ENCODE results near the gene PRSS2.
"Not testable (repeated sequence)": the region's sequence is repeated elsewhere in the genome, so short reads cannot be mapped to it uniquely, and the experiment has no call there.

PRSS2 gene

GRCh38 chr7:142762104-142762503 is 8.7 kb upstream of the PRSS2 start:
- TF ChIP-seq, protein P1, sequence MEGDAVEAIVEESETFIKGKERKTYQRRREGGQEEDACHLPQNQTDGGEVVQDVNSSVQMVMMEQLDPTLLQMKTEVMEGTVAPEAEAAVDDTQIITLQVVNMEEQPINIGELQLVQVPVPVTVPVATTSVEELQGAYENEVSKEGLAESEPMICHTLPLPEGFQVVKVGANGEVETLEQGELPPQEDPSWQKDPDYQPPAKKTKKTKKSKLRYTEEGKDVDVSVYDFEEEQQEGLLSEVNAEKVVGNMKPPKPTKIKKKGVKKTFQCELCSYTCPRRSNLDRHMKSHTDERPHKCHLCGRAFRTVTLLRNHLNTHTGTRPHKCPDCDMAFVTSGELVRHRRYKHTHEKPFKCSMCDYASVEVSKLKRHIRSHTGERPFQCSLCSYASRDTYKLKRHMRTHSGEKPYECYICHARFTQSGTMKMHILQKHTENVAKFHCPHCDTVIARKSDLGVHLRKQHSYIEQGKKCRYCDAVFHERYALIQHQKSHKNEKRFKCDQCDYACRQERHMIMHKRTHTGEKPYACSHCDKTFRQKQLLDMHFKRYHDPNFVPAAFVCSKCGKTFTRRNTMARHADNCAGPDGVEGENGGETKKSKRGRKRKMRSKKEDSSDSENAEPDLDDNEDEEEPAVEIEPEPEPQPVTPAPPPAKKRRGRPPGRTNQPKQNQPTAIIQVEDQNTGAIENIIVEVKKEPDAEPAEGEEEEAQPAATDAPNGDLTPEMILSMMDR (IDR thresholded peaks at IDR 0.05; ENCODE audit: control extremely low read depth, extremely low read depth, low read depth, missing control alignments): no peak
- no peak for DNase-seq (ENCODE audit: extremely low spot score)
- CTCF ChIA-PET: interaction anchor here (0.9 to 1.4 kb wide), 4 partner anchors 16 to 204 kb away, joined by 3 to 4 read pairs (median 4); no protein-coding TSS in a partner anchor
- POLR2A ChIA-PET: no interaction called here

- CTCF ChIA-PET: interaction anchor here (1.1 to 9.5 kb wide), 4 partner anchors 11 to 135 kb away, joined by 3 to 99 read pairs (median 4); no protein-coding TSS in a partner anchor
- TF ChIP-seq, protein P1 (IDR thresholded peaks at IDR 0.05; ENCODE audit: control extremely low read depth, extremely low read depth, low read depth, missing control alignments): no peak
- DNase-seq (ENCODE audit: extremely low spot score): no peak
- POLR2A ChIA-PET: no interaction called here
These were observed 3.3 kb upstream of the PRSS2 start for GRCh38 chr7:142767451-142767850.

- ChIA-PET POLR2A (no interaction called here), CTCF (interaction anchor here (1.1 to 9.5 kb wide), 4 partner anchors 11 to 135 kb away, joined by 3 to 99 read pairs (median 4); no protein-coding TSS in a partner anchor)
- no peak for DNase-seq (ENCODE audit: extremely low spot score)
- TF ChIP-seq, protein P1 (IDR thresholded peaks at IDR 0.05; ENCODE audit: control extremely low read depth, extremely low read depth, low read depth, missing control alignments): no peak
These were observed 2.9 kb upstream of the PRSS2 start for GRCh38 chr7:142767861-142768260.

DNA sequence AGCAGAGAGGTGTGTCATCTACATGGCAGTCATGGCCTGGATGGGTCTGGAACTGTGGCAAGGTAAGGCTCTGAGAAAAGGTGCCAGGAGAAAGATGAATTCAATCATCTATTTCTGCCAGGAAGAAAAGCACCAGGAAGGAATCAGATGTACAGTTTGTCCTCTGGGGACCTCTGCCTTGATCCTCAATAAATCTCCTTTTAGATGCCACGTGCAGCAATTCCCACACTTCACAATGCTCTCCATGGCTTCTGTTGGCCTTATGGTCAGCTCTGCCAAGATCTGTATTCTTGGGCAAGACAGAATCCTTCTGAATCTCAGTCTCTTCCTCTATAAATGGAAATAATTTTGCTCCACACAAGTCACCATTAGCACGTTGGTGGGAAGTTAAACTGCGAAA is 1.9 kb upstream of the PRSS2 start:
- ChIA-PET POLR2A (interaction anchor here (0.6 kb wide), 1 partner anchor 626 kb away, joined by 4 read pairs; no protein-coding TSS in a partner anchor), CTCF (interaction anchor here (0.9 to 9.5 kb wide), 3 partner anchors 16 to 43 kb away, joined by 3 to 99 read pairs (median 5); no protein-coding TSS in a partner anchor)
- DNase-seq (ENCODE audit: extremely low spot score): not testable (repeated sequence)

- CTCF ChIA-PET: interaction anchor here (1.0 to 9.5 kb wide), 16 partner anchors 9 to 255 kb away, joined by 3 to 99 read pairs (median 4); no protein-coding TSS in a partner anchor
- TF ChIP-seq, protein P1 (IDR thresholded peaks at IDR 0.05; ENCODE audit: control extremely low read depth, extremely low read depth, low read depth, missing control alignments): no peak
- POLR2A ChIA-PET: interaction anchor here (1.5 kb wide), 1 partner anchor 11 kb away, joined by 4 read pairs; no protein-coding TSS in a partner anchor
- DNase-seq (ENCODE audit: extremely low spot score): no peak
These were observed 568 bp downstream of the PRSS2 start for GRCh38 chr7:142771353-142771723.

- DNase-seq (ENCODE audit: extremely low spot score): no peak
- POLR2A ChIA-PET: interaction anchor here (1.5 kb wide), 1 partner anchor 11 kb away, joined by 4 read pairs; no protein-coding TSS in a partner anchor
- CTCF ChIA-PET: interaction anchor here (1.0 to 9.5 kb wide), 13 partner anchors 8 to 166 kb away, joined by 3 to 99 read pairs (median 4); no protein-coding TSS in a partner anchor
- TF ChIP-seq, protein P1 (IDR thresholded peaks at IDR 0.05; ENCODE audit: control extremely low read depth, extremely low read depth, low read depth, missing control alignments): no peak
These were observed 1.3 kb downstream of the PRSS2 start for GRCh38 chr7:142772051-142772450.

DNA sequence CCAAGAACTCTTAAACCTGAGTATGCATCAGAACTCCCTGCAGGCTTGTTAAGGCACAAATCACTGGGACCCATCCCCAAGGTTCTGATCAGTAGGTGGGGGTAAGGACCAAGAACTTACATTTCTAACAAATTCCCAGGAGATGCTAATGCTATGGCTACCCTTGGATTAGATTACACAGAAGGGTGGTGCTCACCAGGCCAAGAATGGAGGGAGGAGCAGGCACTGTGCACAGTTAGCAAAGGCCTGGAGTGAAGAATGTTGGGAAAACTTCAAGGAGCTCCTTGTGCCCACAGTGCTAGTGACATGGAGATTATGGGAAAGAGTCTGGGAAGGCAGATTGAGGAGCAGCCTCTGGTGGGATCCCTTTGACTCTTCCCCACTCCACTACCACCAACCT is 1.9 kb downstream of the PRSS2 start:
- ChIA-PET CTCF (interaction anchor here (1.2 to 9.5 kb wide), 7 partner anchors 12 to 140 kb away, joined by 4 to 99 read pairs (median 5); no protein-coding TSS in a partner anchor), POLR2A (no interaction called here)
- TF ChIP-seq, protein P1 (IDR thresholded peaks at IDR 0.05; ENCODE audit: control extremely low read depth, extremely low read depth, low read depth, missing control alignments): no peak
- DNase-seq (ENCODE audit: extremely low spot score): no peak
